Fibroblast of lung (primary cell): ENCODE measurements around the gene HIP1. TPM values are rescaled to one million over a fixed set of nuclear protein-coding genes. Genes with fewer than 3 reads are reported as not detected.

ENCODE experiments used
- DNase-seq, 2 donors: peaks; one replicate each; pipeline versions ENCODE4 v3.0.0 to v3.0.0-alpha.2; 2010; ENCODE audit warnings: low read depth in 2 of 2
- H2AFZ ChIP-seq: 2 replicates; pipeline ENCODE4 v1.5.1; 2012; ENCODE audit warnings: low read length, control low read depth, inconsistent platforms
- H3K27ac ChIP-seq: 2 replicates; pipeline ENCODE4 v1.5.1; 2011; ENCODE audit warnings: low read length, control low read depth; ENCODE audit not compliant: insufficient read depth
- H3K27me3 ChIP-seq: 2 replicates; pipeline ENCODE4 v1.5.1; 2011; ENCODE audit warnings: mild to moderate bottlenecking, low read length; ENCODE audit not compliant: control insufficient read depth, insufficient read depth
- H3K36me3 ChIP-seq: 2 replicates; pipeline ENCODE4 v1.5.1; 2011; ENCODE audit warnings: low read length; ENCODE audit not compliant: control insufficient read depth, insufficient read depth
- H3K4me1 ChIP-seq: 2 replicates; pipeline ENCODE4 v1.5.1; 2011; ENCODE audit warnings: low read length; ENCODE audit not compliant: control insufficient read depth, insufficient read depth; ENCODE audit errors: extremely low read depth
- H3K4me2 ChIP-seq: 2 replicates; pipeline ENCODE4 v1.5.1; 2011; ENCODE audit warnings: low read length, control low read depth; ENCODE audit not compliant: insufficient read depth; ENCODE audit errors: extremely low read depth
- H3K4me3 ChIP-seq, 4 experiments: fragments of 200-600 bp in 1 of 4; sonication (generic) in 1 of 4; replicated peaks in 1 of 4; 2 replicates each; pipeline ENCODE4 v1.5.1; 2011 to 2016; ENCODE audit warnings: low read length in 4 of 4, low read depth in 3 of 4, mild to moderate bottlenecking in 3 of 4, control low read depth in 2 of 4, inconsistent platforms in 1 of 4, mixed read lengths in 1 of 4; ENCODE audit not compliant: insufficient read depth in 1 of 4; ENCODE audit errors: control extremely low read depth in 1 of 4
- H3K79me2 ChIP-seq: 2 replicates; pipeline ENCODE4 v1.5.1; 2012; ENCODE audit warnings: mild to moderate bottlenecking, low read length, inconsistent platforms; ENCODE audit not compliant: control insufficient read depth, insufficient read depth
- H3K9ac ChIP-seq: 2 replicates; pipeline ENCODE4 v1.5.1; 2011; ENCODE audit warnings: mild to moderate bottlenecking, low read length, control low read depth; ENCODE audit not compliant: insufficient read depth
- H3K9me3 ChIP-seq: 2 replicates; pipeline ENCODE4 v1.5.1; 2012; ENCODE audit warnings: low read depth, low read length; ENCODE audit not compliant: control insufficient read depth, insufficient read depth
- H4K20me1 ChIP-seq: 2 replicates; pipeline ENCODE4 v1.5.1; 2011; ENCODE audit warnings: low read length; ENCODE audit not compliant: control insufficient read depth, insufficient read depth; ENCODE audit errors: extremely low read depth
- EZH2 ChIP-seq: IDR thresholded peaks from 2 replicates; pipeline ENCODE4 v1.5.1; 2012; ENCODE audit warnings: low read length, control low read depth, mild to moderate bottlenecking; ENCODE audit errors: missing control alignments
- polyA plus RNA-seq, 2 donors: library from polyadenylated mRNA; depleted of rRNA in 1 of 2; stranded (reverse) in 1 of 2; unstranded in 1 of 2; fragments of >200 nt; gene quantifications; 2 replicates each; pipeline ENCODE4 v1.2.1, GENCODE V29; 2011 to 2012; ENCODE audit warnings: missing spikeins in 1 of 2
- total RNA-seq: library from RNA; depleted of rRNA; stranded (reverse); fragments of >200 nt; gene quantifications from 2 replicates; pipeline ENCODE4 v1.2.1, GENCODE V29; 2014
- TF ChIP-seq, protein P1 (sequence below), 2 donors: IDR thresholded peaks in 1 of 2; conservative IDR thresholded peaks in 1 of 2; 1 replicate in 1 of 2; 2 replicates in 1 of 2; pipeline ENCODE4 v1.5.1; 2011 to 2012; ENCODE audit warnings: low read length in 2 of 2, control low read depth in 1 of 2, inconsistent platforms in 1 of 2, low read depth in 1 of 2, mild to moderate bottlenecking in 1 of 2

The HIP1 gene
- total and polyA plus RNA-seq, 2 donors (not counting 1 experiment from before 2014, with no cell fraction given), result 27.2 to 31.3 TPM

DNA sequence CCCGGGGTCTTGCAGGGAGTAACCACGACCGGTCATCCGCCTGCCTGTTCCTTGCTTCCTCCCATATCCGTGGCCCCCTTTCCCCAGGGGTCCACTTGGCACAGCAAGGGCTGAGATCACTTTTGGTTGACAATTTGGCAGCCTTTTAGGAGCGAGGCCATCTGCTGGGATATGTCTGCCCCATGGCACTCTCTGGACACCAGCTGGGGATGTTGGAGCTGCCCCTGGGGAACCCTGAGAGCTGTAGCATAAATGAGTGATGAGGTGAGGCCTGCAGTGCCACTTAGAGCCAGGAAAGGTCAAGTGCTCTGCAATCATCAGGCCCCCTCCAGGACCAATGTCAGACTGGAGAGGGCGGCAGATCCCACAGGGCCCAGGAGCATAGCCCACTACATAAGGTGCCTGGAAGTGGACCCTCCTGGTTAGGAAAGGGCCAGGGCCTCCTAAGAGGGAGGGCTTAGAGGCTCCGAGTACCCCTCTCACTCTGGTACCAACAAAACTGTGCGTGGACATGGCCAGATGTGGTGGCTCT lies 92.1 kb downstream of the HIP1 start:
- Histone ChIP-seq H3K9ac (no peak overlapping the region), H3K4me1 (peaks cover 3% of the 10 kb centered on the region), H3K4me3 (no peak overlapping the region), H2AFZ (no peak overlapping the region), H3K79me2 (no peaks in the 10 kb centered on the region), H3K27me3 (no peaks in the 10 kb centered on the region), H3K4me2 (no peak overlapping the region), H3K27ac (no peak overlapping the region), H3K9me3 (no peaks in the 10 kb centered on the region), H4K20me1 (no peaks in the 10 kb centered on the region), H3K36me3 (no peaks in the 10 kb centered on the region)
- TF ChIP-seq, protein P1, sequence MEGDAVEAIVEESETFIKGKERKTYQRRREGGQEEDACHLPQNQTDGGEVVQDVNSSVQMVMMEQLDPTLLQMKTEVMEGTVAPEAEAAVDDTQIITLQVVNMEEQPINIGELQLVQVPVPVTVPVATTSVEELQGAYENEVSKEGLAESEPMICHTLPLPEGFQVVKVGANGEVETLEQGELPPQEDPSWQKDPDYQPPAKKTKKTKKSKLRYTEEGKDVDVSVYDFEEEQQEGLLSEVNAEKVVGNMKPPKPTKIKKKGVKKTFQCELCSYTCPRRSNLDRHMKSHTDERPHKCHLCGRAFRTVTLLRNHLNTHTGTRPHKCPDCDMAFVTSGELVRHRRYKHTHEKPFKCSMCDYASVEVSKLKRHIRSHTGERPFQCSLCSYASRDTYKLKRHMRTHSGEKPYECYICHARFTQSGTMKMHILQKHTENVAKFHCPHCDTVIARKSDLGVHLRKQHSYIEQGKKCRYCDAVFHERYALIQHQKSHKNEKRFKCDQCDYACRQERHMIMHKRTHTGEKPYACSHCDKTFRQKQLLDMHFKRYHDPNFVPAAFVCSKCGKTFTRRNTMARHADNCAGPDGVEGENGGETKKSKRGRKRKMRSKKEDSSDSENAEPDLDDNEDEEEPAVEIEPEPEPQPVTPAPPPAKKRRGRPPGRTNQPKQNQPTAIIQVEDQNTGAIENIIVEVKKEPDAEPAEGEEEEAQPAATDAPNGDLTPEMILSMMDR (conservative IDR thresholded peaks at IDR 0.05 in 1 of 2, IDR thresholded peaks at IDR 0.05 in 1 of 2; ENCODE audit: low read depth in 1 of 2, low read length in 2 of 2), result no peak
- TF ChIP-seq EZH2, result no peak
- no peak for DNase-seq

- Histone ChIP-seq H3K79me2 (no peaks in the 10 kb centered on the region), H3K36me3 (no peaks in the 10 kb centered on the region), H3K4me3 (no peak overlapping the region), H3K27ac (no peak overlapping the region), H2AFZ (no peak overlapping the region), H4K20me1 (no peaks in the 10 kb centered on the region), H3K4me2 (no peak overlapping the region), H3K9ac (no peak overlapping the region), H3K9me3 (no peaks in the 10 kb centered on the region), H3K4me1 (peaks cover 3% of the 10 kb centered on the region), H3K27me3 (no peaks in the 10 kb centered on the region)
- no peak for DNase-seq
- TF ChIP-seq, protein P1 (conservative IDR thresholded peaks at IDR 0.05 in 1 of 2, IDR thresholded peaks at IDR 0.05 in 1 of 2; ENCODE audit: low read depth in 1 of 2, low read length in 2 of 2), result no peak
- no peak for TF ChIP-seq EZH2
These were observed 93.2 kb downstream of the HIP1 start for GRCh38 chr7:75645570-75645969.

DNA sequence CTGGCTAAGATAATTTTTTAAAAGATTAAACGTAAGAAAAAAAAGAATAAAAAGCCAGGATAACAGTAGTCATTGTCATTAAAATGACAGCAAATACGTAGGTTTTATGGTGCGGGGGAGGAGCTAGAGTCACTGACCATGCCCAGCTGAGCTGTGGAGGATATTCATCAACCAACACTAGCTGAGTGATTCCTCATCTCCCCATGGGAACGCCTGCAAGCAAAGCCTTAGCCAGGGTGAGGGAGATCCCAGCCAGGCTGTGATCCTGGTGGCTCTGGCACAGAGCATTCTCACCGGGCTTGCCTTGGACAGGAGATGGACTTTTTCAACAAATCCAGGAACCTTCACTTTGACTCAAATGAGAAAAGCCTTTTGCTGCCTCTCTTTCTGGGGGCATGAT lies 94.2 kb downstream of the HIP1 start:
- no peak overlapping the region for H3K4me3 ChIP-seq
- TF ChIP-seq EZH2, result no peak
- TF ChIP-seq, protein P1 (conservative IDR thresholded peaks at IDR 0.05 in 1 of 2, IDR thresholded peaks at IDR 0.05 in 1 of 2; ENCODE audit: low read depth in 1 of 2, low read length in 2 of 2), result no peak
- H2AFZ ChIP-seq, result no peak overlapping the region
- no peaks in the 10 kb centered on the region for H3K27me3 ChIP-seq
- no peak for DNase-seq
- no peaks in the 10 kb centered on the region for H3K79me2 ChIP-seq
- H3K27ac ChIP-seq, result no peak overlapping the region
- H3K4me2 ChIP-seq, result no peak overlapping the region
- H3K9me3 ChIP-seq, result no peaks in the 10 kb centered on the region
- H3K36me3 ChIP-seq, result no peaks in the 10 kb centered on the region
- no peaks in the 10 kb centered on the region for H4K20me1 ChIP-seq
- H3K9ac ChIP-seq, result no peak overlapping the region
- peaks cover 5% of the 10 kb centered on the region for H3K4me1 ChIP-seq
